Natural killer cell (primary cell): ENCODE measurements around the gene NPTXR. TPM values are rescaled to one million over a fixed set of nuclear protein-coding genes. Genes with fewer than 3 reads are reported as not detected.

Source experiments
- ATAC-seq, 3 donors: fragments of 150-1000 bp in 2 of 3; fragments of 200-7000 bp in 1 of 3; cut with Tn5 transposase; 1 replicate in 1 of 3; 2 replicates in 2 of 3; pipeline ENCODE4 v1.10.0; 2021; ENCODE audit warnings: mild to moderate bottlenecking in 2 of 3, moderate library complexity in 2 of 3
- DNase-seq, 2 donors: peaks; one replicate each; pipeline versions ENCODE4 v3.0.0 to v3.0.0-alpha.2; 2013 to 2021; ENCODE audit warnings: mixed read lengths in 1 of 2
- H3K27ac ChIP-seq: one replicate; pipeline ENCODE4 v1.5.1; 2013; ENCODE audit warnings: mild to moderate bottlenecking, low read length
- H3K27me3 ChIP-seq: one replicate; pipeline ENCODE4 v1.6.1; 2013; ENCODE audit warnings: low read length; ENCODE audit not compliant: control insufficient read depth, insufficient read depth
- H3K36me3 ChIP-seq: one replicate; pipeline ENCODE4 v1.6.1; 2013; ENCODE audit warnings: low read length; ENCODE audit not compliant: control insufficient read depth, insufficient read depth
- H3K4me1 ChIP-seq: one replicate; pipeline ENCODE4 v1.6.1; 2013; ENCODE audit warnings: low read length; ENCODE audit not compliant: control insufficient read depth, insufficient read depth
- H3K4me3 ChIP-seq: one replicate; pipeline ENCODE4 v1.5.1; 2013; ENCODE audit warnings: low read length
- H3K9me3 ChIP-seq: one replicate; pipeline ENCODE4 v1.6.1; 2013; ENCODE audit warnings: low read length; ENCODE audit not compliant: control insufficient read depth, insufficient read depth
- H3K27ac Mint-ChIP-seq, 2 donors: one replicate each; pipeline ENCODE4 v1.8.0; 2022; ENCODE audit warnings: mild to moderate bottlenecking in 2 of 2, mixed read lengths in 2 of 2, moderate library complexity in 1 of 2
- H3K27me3 Mint-ChIP-seq, 2 donors: one replicate each; pipeline ENCODE4 v1.8.0; 2022; ENCODE audit warnings: low read depth in 2 of 2, mixed read lengths in 2 of 2
- H3K36me3 Mint-ChIP-seq: one replicate; pipeline ENCODE4 v1.8.0; 2022; ENCODE audit warnings: mixed read lengths
- H3K4me1 Mint-ChIP-seq, 2 donors: one replicate each; pipeline ENCODE4 v1.8.0; 2022; ENCODE audit warnings: mixed read lengths in 2 of 2
- H3K4me3 Mint-ChIP-seq: one replicate; pipeline ENCODE4 v1.8.0; 2022; ENCODE audit warnings: mild to moderate bottlenecking, moderate library complexity, mixed read lengths
- H3K9me3 Mint-ChIP-seq, 2 donors: one replicate each; pipeline ENCODE4 v1.8.0; 2022; ENCODE audit warnings: mixed read lengths in 2 of 2
- WGBS: methylation state at CpG from one replicate; pipeline ENCODE4 v1.1.7; 2013; ENCODE audit warnings: missing lambda C conversion rate; ENCODE audit not compliant: insufficient coverage; 5-methylcytosine and 5-hydroxymethylcytosine counted together
- intact Hi-C: fragments of 100-400 bp; cut with micrococcal nuclease; formaldehyde crosslinking; loops from one replicate; pipeline ENCODE4 v1.14.2; 2022
- total RNA-seq, 4 donors: library from RNA; stranded (reverse); fragments of 120-200 nt in 1 of 4; gene quantifications; one replicate each; pipeline versions ENCODE4 v1.2.3 to v1.2.4, GENCODE V29; 2013 to 2022
- TF ChIP-seq, protein P1 (sequence below): fragments of 200-600 bp; IDR thresholded peaks from one replicate; pipeline ENCODE4 v1.8.0; 2022; ENCODE audit warnings: antibody characterized with exemption

Gene NPTXR
- total RNA-seq, 3 donors from 2014 or later (not counting 1 experiment from before 2014, with no cell fraction given) = 4.8 to 8.2 (median 6.1) TPM

DNA sequence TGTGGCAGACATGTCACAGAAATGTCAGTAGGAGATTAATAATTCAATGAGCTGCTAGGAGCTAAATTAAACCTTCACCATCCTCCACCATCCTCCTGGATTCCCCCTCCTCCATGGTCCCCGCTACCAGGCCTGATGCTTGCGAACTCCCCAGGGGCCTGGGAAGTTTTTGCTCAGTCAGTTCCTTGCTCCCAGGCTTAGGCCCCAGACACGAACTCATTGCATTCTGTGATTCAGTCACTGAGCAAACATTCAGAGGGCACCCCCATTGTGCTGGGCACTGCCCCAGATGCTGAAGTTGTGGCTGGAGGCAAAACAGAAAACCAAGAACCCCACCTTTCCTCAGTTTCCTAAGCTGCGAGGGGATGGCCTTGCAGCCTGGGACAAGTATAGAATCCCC, 14.3 kb downstream of the NPTXR start:
- Histone ChIP-seq H3K27me3 (no peaks in the 10 kb centered on the region), H3K36me3 (no peaks in the 10 kb centered on the region), H3K27ac (no peak overlapping the region), H3K4me1 (no peaks in the 10 kb centered on the region), H3K4me3 (no peak overlapping the region), H3K9me3 (no peaks in the 10 kb centered on the region)
- ATAC-seq = no peak
- no peak overlapping the region for H3K27ac Mint-ChIP-seq
- 91% methylated on average over 4 of the region's 4 CpGs for WGBS
- intact Hi-C loops = no loop called here
- TF ChIP-seq, protein P1, sequence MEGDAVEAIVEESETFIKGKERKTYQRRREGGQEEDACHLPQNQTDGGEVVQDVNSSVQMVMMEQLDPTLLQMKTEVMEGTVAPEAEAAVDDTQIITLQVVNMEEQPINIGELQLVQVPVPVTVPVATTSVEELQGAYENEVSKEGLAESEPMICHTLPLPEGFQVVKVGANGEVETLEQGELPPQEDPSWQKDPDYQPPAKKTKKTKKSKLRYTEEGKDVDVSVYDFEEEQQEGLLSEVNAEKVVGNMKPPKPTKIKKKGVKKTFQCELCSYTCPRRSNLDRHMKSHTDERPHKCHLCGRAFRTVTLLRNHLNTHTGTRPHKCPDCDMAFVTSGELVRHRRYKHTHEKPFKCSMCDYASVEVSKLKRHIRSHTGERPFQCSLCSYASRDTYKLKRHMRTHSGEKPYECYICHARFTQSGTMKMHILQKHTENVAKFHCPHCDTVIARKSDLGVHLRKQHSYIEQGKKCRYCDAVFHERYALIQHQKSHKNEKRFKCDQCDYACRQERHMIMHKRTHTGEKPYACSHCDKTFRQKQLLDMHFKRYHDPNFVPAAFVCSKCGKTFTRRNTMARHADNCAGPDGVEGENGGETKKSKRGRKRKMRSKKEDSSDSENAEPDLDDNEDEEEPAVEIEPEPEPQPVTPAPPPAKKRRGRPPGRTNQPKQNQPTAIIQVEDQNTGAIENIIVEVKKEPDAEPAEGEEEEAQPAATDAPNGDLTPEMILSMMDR = no peak
- no peaks in the 10 kb centered on the region for H3K4me1 Mint-ChIP-seq
- no peaks in the 10 kb centered on the region for H3K36me3 Mint-ChIP-seq
- H3K27me3 Mint-ChIP-seq = no peaks in the 10 kb centered on the region
- no peak for DNase-seq
- H3K9me3 Mint-ChIP-seq = no peaks in the 10 kb centered on the region
- H3K4me3 Mint-ChIP-seq = no peak overlapping the region

DNA sequence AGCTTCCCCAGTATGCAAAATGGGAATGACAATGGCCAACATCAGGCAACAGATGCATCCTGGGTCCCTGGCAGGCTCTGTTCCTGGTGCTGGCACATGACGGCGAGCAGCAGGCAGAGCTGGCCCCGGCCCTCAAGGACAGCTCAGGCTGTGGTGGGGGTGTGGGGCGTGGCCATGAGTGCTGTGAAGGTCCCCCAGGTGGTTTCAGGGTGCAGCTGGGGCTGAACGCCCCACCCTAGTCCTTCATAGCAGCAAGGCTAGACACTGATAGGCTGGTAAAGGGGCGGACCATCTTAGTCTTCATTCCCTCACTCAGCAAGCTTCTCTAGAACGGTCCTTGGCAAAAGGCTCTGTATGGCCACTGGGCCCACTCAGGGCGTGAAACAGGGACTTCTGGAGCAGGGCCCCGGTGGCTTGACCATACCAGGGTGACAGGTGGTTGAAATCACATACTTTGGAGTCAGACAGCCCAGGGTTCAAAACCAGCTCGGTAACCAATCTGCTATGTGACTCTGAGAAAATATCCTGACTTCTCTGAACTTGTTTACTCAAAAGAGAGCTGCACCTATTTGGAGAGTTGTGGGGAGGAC, 15.1 kb downstream of the NPTXR start:
- no peaks in the 10 kb centered on the region for H3K9me3 Mint-ChIP-seq
- Histone ChIP-seq H3K9me3 (no peaks in the 10 kb centered on the region), H3K4me1 (no peaks in the 10 kb centered on the region), H3K36me3 (no peaks in the 10 kb centered on the region), H3K27ac (no peak overlapping the region), H3K27me3 (no peaks in the 10 kb centered on the region), H3K4me3 (no peak overlapping the region)
- 84% methylated on average over 10 of the region's 10 CpGs for whole genome bisulfite sequencing
- H3K27ac Mint-ChIP-seq = no peak overlapping the region
- H3K36me3 Mint-ChIP-seq = no peaks in the 10 kb centered on the region
- no peak overlapping the region for H3K4me3 Mint-ChIP-seq
- TF ChIP-seq, protein P1 = no peak
- no peak for ATAC-seq
- no peak for DNase-seq
- no peaks in the 10 kb centered on the region for H3K4me1 Mint-ChIP-seq
- intact Hi-C loops = no loop called here
- no peaks in the 10 kb centered on the region for H3K27me3 Mint-ChIP-seq

DNA sequence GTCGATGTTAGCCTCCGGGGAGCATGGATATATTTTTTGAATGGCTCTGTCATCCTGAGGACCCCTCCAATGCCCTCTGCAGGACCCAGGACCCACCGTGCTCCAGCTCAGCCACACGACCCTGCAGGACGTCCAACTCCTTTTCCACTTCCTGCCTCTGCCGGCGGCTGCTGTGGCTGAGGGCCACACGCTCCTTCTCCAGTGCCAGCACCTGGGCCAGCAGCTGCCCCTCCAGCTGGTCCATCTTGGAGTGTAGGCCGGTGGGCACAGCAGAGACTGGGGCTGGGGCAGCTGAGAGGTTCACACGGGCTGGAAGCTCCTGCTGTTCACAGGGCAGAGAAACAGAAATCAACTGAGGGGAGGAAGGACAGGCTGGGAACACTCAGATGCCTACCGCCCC, 15.6 kb downstream of the NPTXR start:
- H3K9me3 Mint-ChIP-seq = no peaks in the 10 kb centered on the region
- no peak for ATAC-seq
- Histone ChIP-seq H3K36me3 (no peaks in the 10 kb centered on the region), H3K27ac (no peak overlapping the region), H3K27me3 (no peaks in the 10 kb centered on the region), H3K9me3 (no peaks in the 10 kb centered on the region), H3K4me3 (no peak overlapping the region), H3K4me1 (no peaks in the 10 kb centered on the region)
- no peaks in the 10 kb centered on the region for H3K36me3 Mint-ChIP-seq
- intact Hi-C loops = no loop called here
- no peaks in the 10 kb centered on the region for H3K27me3 Mint-ChIP-seq
- TF ChIP-seq, protein P1 = no peak
- H3K27ac Mint-ChIP-seq = no peak overlapping the region
- no peak overlapping the region for H3K4me3 Mint-ChIP-seq
- 79% methylated on average over 11 of the region's 11 CpGs for WGBS
- no peaks in the 10 kb centered on the region for H3K4me1 Mint-ChIP-seq
- DNase-seq = no peak

DNA sequence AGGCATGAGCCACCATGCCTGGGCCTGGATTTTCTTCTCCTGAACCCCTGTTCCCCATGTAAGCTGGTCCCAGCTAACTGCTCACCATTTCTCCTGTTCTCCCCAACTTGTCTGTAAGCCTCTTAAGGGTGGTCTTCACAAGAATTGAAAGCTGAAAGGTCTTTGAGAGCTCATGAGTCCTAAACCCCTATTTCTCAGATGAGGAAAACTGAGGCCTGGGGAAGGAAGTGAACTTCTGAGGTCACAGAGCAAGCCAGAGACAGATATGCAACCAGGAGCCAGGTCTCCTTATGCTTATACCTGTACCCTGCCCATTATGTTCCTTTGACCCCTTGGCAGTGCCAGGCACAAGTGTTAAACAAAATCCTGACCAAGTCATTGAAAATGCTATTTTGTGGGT, 16.3 kb downstream of the NPTXR start:
- Mint-ChIP-seq H3K4me3 (no peak overlapping the region), H3K27me3 (no peaks in the 10 kb centered on the region), H3K4me1 (no peaks in the 10 kb centered on the region), H3K36me3 (no peaks in the 10 kb centered on the region), H3K9me3 (no peaks in the 10 kb centered on the region), H3K27ac (no peak overlapping the region)
- Histone ChIP-seq H3K27ac (no peak overlapping the region), H3K4me3 (no peak overlapping the region), H3K9me3 (no peaks in the 10 kb centered on the region), H3K4me1 (no peaks in the 10 kb centered on the region), H3K27me3 (no peaks in the 10 kb centered on the region), H3K36me3 (no peaks in the 10 kb centered on the region)
- intact Hi-C loops = no loop called here
- ATAC-seq (no peak), DNase-seq (no peak)
- TF ChIP-seq, protein P1 = no peak
